Nasal cavity respiratory epithelium epithelial cell of viscerocranial mucosa (primary cell): Measurements from ENCODE around the gene CRYBB2. TPM values are rescaled to one million over a fixed set of nuclear protein-coding genes. Genes with fewer than 3 reads are reported as not detected.

Experiments
- total RNA-seq: library from RNA; depleted of rRNA; stranded (reverse); fragments of >200 nt; gene quantifications from 2 replicates; pipeline ENCODE4 v1.2.3, GENCODE V29; 2014

CRYBB2 gene, protein sequence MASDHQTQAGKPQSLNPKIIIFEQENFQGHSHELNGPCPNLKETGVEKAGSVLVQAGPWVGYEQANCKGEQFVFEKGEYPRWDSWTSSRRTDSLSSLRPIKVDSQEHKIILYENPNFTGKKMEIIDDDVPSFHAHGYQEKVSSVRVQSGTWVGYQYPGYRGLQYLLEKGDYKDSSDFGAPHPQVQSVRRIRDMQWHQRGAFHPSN
- total RNA-seq = not detected in 2 replicates

DNA sequence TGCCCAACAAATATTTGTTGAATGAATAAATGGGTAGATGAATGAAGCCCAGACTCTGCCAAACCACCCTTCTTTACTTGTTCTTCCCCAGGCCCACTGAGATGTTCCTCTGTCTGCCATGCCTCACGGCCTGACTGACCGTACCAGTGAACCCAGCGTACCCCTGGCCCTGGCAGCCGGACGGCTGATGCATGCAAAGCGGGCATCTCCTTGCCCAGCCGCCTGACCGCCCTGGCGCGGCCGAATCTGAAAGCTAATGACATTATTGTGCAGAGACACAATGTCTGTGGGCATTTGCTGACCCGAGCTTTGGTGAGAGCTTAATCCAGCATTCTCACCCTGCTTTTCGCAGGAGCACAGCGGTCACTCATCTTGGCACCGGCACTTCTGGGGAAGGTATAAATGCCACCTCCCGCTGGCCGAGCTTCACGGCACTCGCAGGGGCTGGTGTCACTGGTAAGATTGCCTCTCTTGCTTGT lies at the start of gene CRYBB2:
TSS of gene CRYBB2 (plus strand) at position 429 of the 479 bp plus-strand sequence. CDS start 1,791 bp downstream, outside the sequence.

DNA sequence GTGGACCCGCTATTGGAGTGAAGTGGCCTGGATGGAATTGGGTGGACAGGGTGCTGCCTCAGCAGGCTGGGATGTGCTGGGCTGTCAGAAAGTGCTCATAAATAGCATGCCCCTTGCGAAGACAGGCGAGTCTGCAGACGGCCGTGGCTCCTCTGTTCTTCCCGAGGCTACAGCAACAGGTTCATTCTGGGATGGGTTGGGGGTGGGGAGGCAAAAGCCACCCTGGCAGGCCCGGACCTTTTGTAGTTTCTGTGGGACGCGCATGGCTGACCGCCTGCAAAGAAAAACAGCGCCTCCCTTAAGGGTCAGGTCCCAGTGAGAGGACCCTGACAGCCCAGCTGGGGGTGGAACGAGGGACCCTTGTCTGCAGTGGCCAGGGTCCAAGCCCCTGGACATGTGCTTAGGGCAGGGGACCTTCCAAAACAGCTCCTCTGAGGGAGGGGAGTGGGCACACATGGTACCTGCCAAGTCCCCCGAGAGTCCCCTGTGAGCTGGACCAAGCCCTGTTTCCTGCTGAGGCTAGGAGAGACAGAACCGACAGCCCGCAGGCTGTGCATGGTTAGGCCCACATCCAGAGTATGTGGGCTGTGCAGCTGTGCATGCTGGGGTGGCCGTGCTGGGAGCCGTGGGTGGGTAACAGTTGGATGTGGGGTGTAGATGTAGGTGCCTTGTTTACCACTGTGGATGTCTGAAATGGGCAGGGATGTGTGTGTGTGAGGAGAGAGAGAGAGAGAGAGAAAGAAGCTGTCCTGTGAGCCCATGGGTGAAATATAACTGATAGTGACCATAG lies 19.5 kb upstream of the CRYBB2 start, which contains the start of gene CRYBB3:
TSS of gene CRYBB3 (plus strand) at position 128 of the 790 bp plus-strand sequence. CDS start 1,539 bp downstream, outside the sequence.

Other genes starting within 250 kb of the CRYBB2 start
- not detected in 2 replicates for gene CRYBB3, start 19.8 kb upstream of the CRYBB2 start, total RNA-seq